IMR-90 (cell line): ENCODE results near the gene SBSN. TPM values are rescaled to one million over a fixed set of nuclear protein-coding genes. Genes with fewer than 3 reads are reported as not detected.

Experiments used
- ATAC-seq: fragments of 200-7000 bp; cut with Tn5 transposase; 2 replicates; pipeline ENCODE4 v1.9.1; 2020; ENCODE audit warnings: low read depth, mild to moderate bottlenecking, moderate library complexity
- BruUV-seq: library from RNA; stranded (reverse); fragments of 400-500 nt; replicated peaks from 2 replicates; lab custom pipeline; 2021; lab: Mats Ljungman, UMichigan
- CTCF ChIA-PET: fragments of 300-600 bp; formaldehyde crosslinking; extraction: SDS; loops from one replicate; lab custom pipeline; 2021; ENCODE audit warnings: antibody characterized with exemption; lab: Yijun Ruan, JAX
- POLR2A ChIA-PET: fragments of 300-600 bp; sonication (Branson Sonifier 250); formaldehyde crosslinking; loops from one replicate; lab custom pipeline; 2022; ENCODE audit warnings: antibody characterized with exemption; ENCODE audit not compliant: unreplicated experiment; lab: Charles Lee
- DNase-seq: peaks from one replicate; pipeline ENCODE4 v3.0.0; 2013
- H2AFZ ChIP-seq: replicated peaks from 2 replicates; pipeline ENCODE3; 2013; ENCODE audit warnings: low read length, mild to moderate bottlenecking; ENCODE audit not compliant: poor library complexity
- H2AK5ac ChIP-seq: 2 replicates; pipeline ENCODE4 v1.6.1; 2013; ENCODE audit warnings: low read depth, low read length, inconsistent platforms
- H2AK9ac ChIP-seq: replicated peaks from 2 replicates; pipeline ENCODE3; 2013; ENCODE audit warnings: mild to moderate bottlenecking, low read depth, low read length, moderate library complexity; ENCODE audit not compliant: poor library complexity
- H2BK120ac ChIP-seq: 2 replicates; pipeline ENCODE4 v1.6.1; 2013; ENCODE audit warnings: low read depth, low read length, inconsistent platforms
- H2BK15ac ChIP-seq: 3 replicates; pipeline ENCODE4 v1.6.1; 2013; ENCODE audit warnings: low read depth, low read length, inconsistent platforms
- H2BK20ac ChIP-seq: 2 replicates; pipeline ENCODE4 v1.6.1; 2013; ENCODE audit warnings: low read depth, mild to moderate bottlenecking, inconsistent platforms, low read length, moderate library complexity
- H2BK5ac ChIP-seq: 2 replicates; pipeline ENCODE4 v1.6.1; 2013; ENCODE audit warnings: mild to moderate bottlenecking, low read depth, low read length, inconsistent platforms; ENCODE audit not compliant: poor library complexity, severe bottlenecking
- H3K14ac ChIP-seq: replicated peaks from 2 replicates; pipeline ENCODE4 v1.6.1; 2013; ENCODE audit warnings: low read depth, low read length, inconsistent platforms
- H3K18ac ChIP-seq: 2 replicates; pipeline ENCODE4 v1.6.1; 2013; ENCODE audit warnings: low read depth, low read length, control low read depth
- H3K23ac ChIP-seq: 2 replicates; pipeline ENCODE4 v1.6.1; 2013; ENCODE audit warnings: low read depth, low read length, inconsistent platforms
- H3K27ac ChIP-seq: 2 replicates; pipeline ENCODE4 v1.5.1; 2013; ENCODE audit warnings: mild to moderate bottlenecking, control low read depth, low read length; ENCODE audit not compliant: insufficient read depth
- H3K27me3 ChIP-seq: 2 replicates; pipeline ENCODE4 v1.6.1; 2013; ENCODE audit warnings: low read length; ENCODE audit not compliant: control insufficient read depth, insufficient read depth
- H3K36me3 ChIP-seq: 2 replicates; pipeline ENCODE4 v1.6.1; 2013; ENCODE audit warnings: low read length, mixed read lengths; ENCODE audit not compliant: control insufficient read depth, insufficient read depth
- H3K4ac ChIP-seq: 2 replicates; pipeline ENCODE4 v1.6.1; 2013; ENCODE audit warnings: low read depth, low read length, inconsistent platforms
- H3K4me1 ChIP-seq: 2 replicates; pipeline ENCODE4 v1.6.1; 2013; ENCODE audit warnings: low read length, mixed read lengths; ENCODE audit not compliant: control insufficient read depth, insufficient read depth
- H3K4me2 ChIP-seq: 2 replicates; pipeline ENCODE4 v1.6.1; 2013; ENCODE audit warnings: low read depth, mild to moderate bottlenecking, control low read depth, low read length, moderate library complexity
- H3K4me3 ChIP-seq: 2 replicates; pipeline ENCODE4 v1.5.1; 2013; ENCODE audit warnings: low read depth, mild to moderate bottlenecking, control low read depth, low read length, moderate library complexity; ENCODE audit not compliant: insufficient read depth
- H3K56ac ChIP-seq: 2 replicates; pipeline ENCODE4 v1.6.1; 2013; ENCODE audit warnings: low read length, inconsistent platforms; ENCODE audit not compliant: insufficient read depth; ENCODE audit errors: extremely low read depth
- H3K79me1 ChIP-seq, 2 experiments: 2 replicates each; pipeline ENCODE4 v1.6.1; 2013; ENCODE audit warnings: low read length in 2 of 2, inconsistent platforms in 1 of 2, low read depth in 1 of 2
- H3K9ac ChIP-seq: 2 replicates; pipeline ENCODE4 v1.6.1; 2013; ENCODE audit warnings: low read depth, low read length, control low read depth
- H3K9me1 ChIP-seq: 2 replicates; pipeline ENCODE4 v1.6.1; 2013; ENCODE audit warnings: low read length, inconsistent platforms; ENCODE audit not compliant: insufficient read depth
- H3K9me3 ChIP-seq: 2 replicates; pipeline ENCODE4 v1.6.1; 2013; ENCODE audit warnings: low read length; ENCODE audit not compliant: control insufficient read depth, insufficient read depth
- H4K20me1 ChIP-seq: 2 replicates; pipeline ENCODE4 v1.6.1; 2013; ENCODE audit warnings: low read length, inconsistent platforms; ENCODE audit not compliant: insufficient read depth
- H4K5ac ChIP-seq: 2 replicates; pipeline ENCODE4 v1.6.1; 2013; ENCODE audit warnings: mild to moderate bottlenecking, low read depth, low read length, control low read depth
- H4K8ac ChIP-seq, 2 experiments: 2 replicates each; pipeline ENCODE4 v1.6.1; 2013; ENCODE audit warnings: low read depth in 2 of 2, low read length in 2 of 2, control low read depth in 1 of 2, inconsistent platforms in 1 of 2
- H4K91ac ChIP-seq: 2 replicates; pipeline ENCODE4 v1.6.1; 2013; ENCODE audit warnings: low read depth, low read length, inconsistent platforms; ENCODE audit not compliant: insufficient read depth
- CEBPB ChIP-seq: IDR thresholded peaks from 2 replicates; pipeline ENCODE4 v1.6.1; 2012; ENCODE audit warnings: low read depth, low read length, improper control_type of control experiment
- MAZ ChIP-seq: IDR thresholded peaks from 2 replicates; pipeline ENCODE4 v1.6.1; 2012; ENCODE audit warnings: low read depth, mild to moderate bottlenecking, low read length, improper control_type of control experiment, moderate library complexity, borderline replicate concordance
- RFX5 ChIP-seq: IDR thresholded peaks from 2 replicates; pipeline ENCODE4 v1.8.0; 2012; ENCODE audit warnings: low read depth, mild to moderate bottlenecking, low read length, moderate library complexity
- WGBS, 2 experiments: methylation state at CpG; one replicate each; pipeline versions ENCODE4 v1.1.5 to v1.1.7; 2013; ENCODE audit warnings: missing lambda C conversion rate in 2 of 2; ENCODE audit not compliant: insufficient read length in 1 of 2; ENCODE audit errors: extremely low coverage in 2 of 2; 5-methylcytosine and 5-hydroxymethylcytosine counted together
- dilution Hi-C: fragments of 300-500 bp; cut with HindIII; formaldehyde crosslinking; loops from one replicate; pipeline ENCODE4 v1.14.3; 2018; ENCODE audit warnings: low sequenced_read_pairs; ENCODE audit not compliant: unreplicated experiment
- in situ Hi-C: fragments of 300-500 bp; cut with MboI; formaldehyde crosslinking; loops from 3 replicates; pipeline ENCODE4 v1.14.3; 2019; ENCODE audit warnings: low sequenced_read_pairs, inconsistent platforms, mixed read lengths
- intact Hi-C: fragments of 100-400 bp; cut with micrococcal nuclease; formaldehyde crosslinking; loops from 2 replicates; pipeline ENCODE4 v1.10.0; 2022
- polyA plus RNA-seq, 3 experiments: library from polyadenylated mRNA; depleted of rRNA; stranded (reverse); fragments of >200 nt; gene quantifications; 2 replicates each; pipeline ENCODE4 v1.2.3, GENCODE V29; 2012; ENCODE audit warnings: low replicate concordance in 1 of 3
- total RNA-seq: library from RNA; depleted of rRNA; stranded (reverse); fragments of >200 nt; gene quantifications from 2 replicates; pipeline ENCODE4 v1.2.3, GENCODE V29; 2012

The SBSN gene
- total and polyA plus RNA-seq, 2 of the 4 experiments (the other 2 are of a cell fraction) = 0.72 to 6.4 TPM

GRCh38 chr19:35513628-35514281 lies 14.4 kb downstream of the SBSN start, which contains the start of gene DMKN:
Gene DMKN (minus strand): TSS chr19:35513649. CDS start chr19:35513475, 174 bp downstream.
- H3K4ac ChIP-seq = peak within 1 kb of the TSS; percentile 35; the same call in 1 of the 2 replicates
- H3K56ac ChIP-seq = no peak within 1 kb of the TSS
- H2BK20ac ChIP-seq = no peak within 1 kb of the TSS
- H3K9me3 ChIP-seq = no peaks in the 10 kb centered on the region
- no peak within 1 kb of the TSS; the same call in 1 of the 2 replicates for H4K5ac ChIP-seq
- H3K9me1 ChIP-seq = peaks cover 9% of the 10 kb centered on the region
- dilution Hi-C loops (no loop called here), in situ Hi-C loops (no loop called here), intact Hi-C loops (no loop called here)
- ChIA-PET POLR2A (no interaction called here), CTCF (no interaction called here)
- H3K18ac ChIP-seq = no peak within 1 kb of the TSS
- H3K14ac ChIP-seq = no peak within 1 kb of the TSS
- peak within 1 kb of the TSS; percentile 50 for H2AK9ac ChIP-seq
- H4K91ac ChIP-seq = no peak within 1 kb of the TSS; the same call in 1 of the 2 replicates
- peak within 1 kb of the TSS; percentile 78 for H2AFZ ChIP-seq
- no peaks in the 10 kb centered on the region for H4K20me1 ChIP-seq
- 0 out of 2 replicates have a peak within 1 kb of the TSS, but pooled peaks have one; percentile 7 for H2AK5ac ChIP-seq
- H3K27ac ChIP-seq = no peak within 1 kb of the TSS
- no peaks in the 10 kb centered on the region for H3K36me3 ChIP-seq
- peak within 1 kb of the TSS; percentile 45; the same call in 1 of the 2 replicates for H2BK120ac ChIP-seq
- H2BK15ac ChIP-seq = no peak within 1 kb of the TSS; the same call in 2 of the 3 replicates
- peak within 1 kb of the TSS in 1 of 2 experiments; percentile 26; a peak in 1 of 4 replicates for H4K8ac ChIP-seq
- no peak within 1 kb of the TSS for H3K4me2 ChIP-seq
- H3K9ac ChIP-seq = no peak within 1 kb of the TSS
- no peak within 1 kb of the TSS for H3K4me3 ChIP-seq
- BruUV-seq = no TSS peak
- WGBS, 2 experiments = 45% methylated on average over 6 of the region's 15 CpGs; no CpG with 5 or more reads in 1 of the 2 experiments
- H3K27me3 ChIP-seq = peaks cover 38% of the 10 kb centered on the region
- no peaks in the 10 kb centered on the region for H3K79me1 ChIP-seq
- H3K23ac ChIP-seq = no peak within 1 kb of the TSS
- H2BK5ac ChIP-seq = no peak within 1 kb of the TSS
- ATAC-seq (peak; percentile 43), DNase-seq (peak; percentile 58)
- peak; percentile 74 for TF ChIP-seq CEBPB
- no peak for TF ChIP-seq RFX5
- TF ChIP-seq MAZ = peak; percentile 38; the same call in 1 of the 2 replicates
- peaks cover 10% of the 10 kb centered on the region for H3K4me1 ChIP-seq
